HepG2 (cell line): ENCODE results near the gene SPECC1L.

Experiments
- EZH2 ChIP-seq: conservative IDR thresholded peaks from 2 replicates; pipeline ENCODE4 v1.6.1; 2012; ENCODE audit warnings: mild to moderate bottlenecking, low read depth, low read length, moderate library complexity
- MEF2D ChIP-seq: sonication (generic); formaldehyde crosslinking; IDR thresholded peaks from 2 replicates; pipeline ENCODE4 v1.5.1; 2020; ENCODE audit warnings: mild to moderate bottlenecking, missing genetic modification reagents
- SP2 ChIP-seq: sonication (generic); formaldehyde crosslinking; IDR thresholded peaks from 2 replicates; pipeline ENCODE4 v1.5.1; 2020; ENCODE audit warnings: mild to moderate bottlenecking, missing genetic modification reagents
- STAG1 ChIP-seq: sonication (generic); formaldehyde crosslinking; IDR thresholded peaks from 2 replicates; pipeline ENCODE4 v1.4.0; 2020; ENCODE audit warnings: missing genetic modification reagents
- TARDBP ChIP-seq: sonication (generic); formaldehyde crosslinking; IDR thresholded peaks from 2 replicates; pipeline ENCODE4 v1.8.0; 2022; ENCODE audit warnings: mild to moderate bottlenecking, missing genetic modification reagents
- TP53 ChIP-seq: sonication (generic); formaldehyde crosslinking; conservative IDR thresholded peaks from 2 replicates; pipeline ENCODE4 v1.4.0; 2020; ENCODE audit warnings: missing genetic modification reagents
- ZNF101 ChIP-seq: sonication (generic); formaldehyde crosslinking; IDR thresholded peaks from 2 replicates; pipeline ENCODE4 v1.4.0; 2020; ENCODE audit warnings: mild to moderate bottlenecking, low read depth, missing genetic modification reagents, borderline replicate concordance
- ZNF446 ChIP-seq: sonication (generic); formaldehyde crosslinking; IDR thresholded peaks from 2 replicates; pipeline ENCODE4 v1.5.0; 2020; ENCODE audit warnings: mild to moderate bottlenecking, missing genetic modification reagents
- ZNF720 ChIP-seq: sonication (generic); formaldehyde crosslinking; IDR thresholded peaks from 2 replicates; pipeline ENCODE4 v1.4.0; 2020; ENCODE audit warnings: missing genetic modification reagents
- TF ChIP-seq, protein P1 (sequence below): sonication (generic); formaldehyde crosslinking; IDR thresholded peaks from 2 replicates; pipeline ENCODE4 v1.5.0; 2020; ENCODE audit warnings: mild to moderate bottlenecking, missing genetic modification reagents, moderate library complexity
- TF ChIP-seq, protein P2 (sequence below): sonication (generic); formaldehyde crosslinking; IDR thresholded peaks from 2 replicates; pipeline ENCODE4 v1.5.1; 2020; ENCODE audit warnings: missing genetic modification reagents, mild to moderate bottlenecking, borderline replicate concordance

- TF ChIP-seq, protein P1, sequence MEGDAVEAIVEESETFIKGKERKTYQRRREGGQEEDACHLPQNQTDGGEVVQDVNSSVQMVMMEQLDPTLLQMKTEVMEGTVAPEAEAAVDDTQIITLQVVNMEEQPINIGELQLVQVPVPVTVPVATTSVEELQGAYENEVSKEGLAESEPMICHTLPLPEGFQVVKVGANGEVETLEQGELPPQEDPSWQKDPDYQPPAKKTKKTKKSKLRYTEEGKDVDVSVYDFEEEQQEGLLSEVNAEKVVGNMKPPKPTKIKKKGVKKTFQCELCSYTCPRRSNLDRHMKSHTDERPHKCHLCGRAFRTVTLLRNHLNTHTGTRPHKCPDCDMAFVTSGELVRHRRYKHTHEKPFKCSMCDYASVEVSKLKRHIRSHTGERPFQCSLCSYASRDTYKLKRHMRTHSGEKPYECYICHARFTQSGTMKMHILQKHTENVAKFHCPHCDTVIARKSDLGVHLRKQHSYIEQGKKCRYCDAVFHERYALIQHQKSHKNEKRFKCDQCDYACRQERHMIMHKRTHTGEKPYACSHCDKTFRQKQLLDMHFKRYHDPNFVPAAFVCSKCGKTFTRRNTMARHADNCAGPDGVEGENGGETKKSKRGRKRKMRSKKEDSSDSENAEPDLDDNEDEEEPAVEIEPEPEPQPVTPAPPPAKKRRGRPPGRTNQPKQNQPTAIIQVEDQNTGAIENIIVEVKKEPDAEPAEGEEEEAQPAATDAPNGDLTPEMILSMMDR (CRISPR knock-in tag) = no peak
- TF ChIP-seq SP2 (CRISPR knock-in tag) = no peak
- no peak for TF ChIP-seq STAG1 (CRISPR knock-in tag)
- TF ChIP-seq MEF2D (CRISPR knock-in tag) = no peak
- no peak for TF ChIP-seq TP53 (CRISPR knock-in tag)
- no peak for TF ChIP-seq ZNF101 (CRISPR knock-in tag)
- TF ChIP-seq, protein P2, sequence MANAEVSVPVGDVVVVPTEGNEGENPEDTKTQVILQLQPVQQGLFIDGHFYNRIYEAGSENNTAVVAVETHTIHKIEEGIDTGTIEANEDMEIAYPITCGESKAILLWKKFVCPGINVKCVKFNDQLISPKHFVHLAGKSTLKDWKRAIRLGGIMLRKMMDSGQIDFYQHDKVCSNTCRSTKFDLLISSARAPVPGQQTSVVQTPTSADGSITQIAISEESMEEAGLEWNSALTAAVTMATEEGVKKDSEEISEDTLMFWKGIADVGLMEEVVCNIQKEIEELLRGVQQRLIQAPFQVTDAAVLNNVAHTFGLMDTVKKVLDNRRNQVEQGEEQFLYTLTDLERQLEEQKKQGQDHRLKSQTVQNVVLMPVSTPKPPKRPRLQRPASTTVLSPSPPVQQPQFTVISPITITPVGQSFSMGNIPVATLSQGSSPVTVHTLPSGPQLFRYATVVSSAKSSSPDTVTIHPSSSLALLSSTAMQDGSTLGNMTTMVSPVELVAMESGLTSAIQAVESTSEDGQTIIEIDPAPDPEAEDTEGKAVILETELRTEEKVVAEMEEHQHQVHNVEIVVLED (CRISPR knock-in tag) = no peak
- TF ChIP-seq TARDBP (CRISPR knock-in tag) = no peak
- TF ChIP-seq EZH2 = no peak
- TF ChIP-seq ZNF446 = no peak
- no peak for TF ChIP-seq ZNF720 (CRISPR knock-in tag)
Measured at GRCh38 chr22:24236656-24237055, 34.0 kb upstream of the SPECC1L start.
